ENCODE data around the gene LYPD6B. TPM values are rescaled to one million over a fixed set of nuclear protein-coding genes. Genes with fewer than 3 reads are reported as not detected.

The LYPD6B gene
- total and polyA plus RNA-seq, 2 donors (not counting 3 experiments of a cell fraction or from before 2014, with no cell fraction given): not detected

DNA sequence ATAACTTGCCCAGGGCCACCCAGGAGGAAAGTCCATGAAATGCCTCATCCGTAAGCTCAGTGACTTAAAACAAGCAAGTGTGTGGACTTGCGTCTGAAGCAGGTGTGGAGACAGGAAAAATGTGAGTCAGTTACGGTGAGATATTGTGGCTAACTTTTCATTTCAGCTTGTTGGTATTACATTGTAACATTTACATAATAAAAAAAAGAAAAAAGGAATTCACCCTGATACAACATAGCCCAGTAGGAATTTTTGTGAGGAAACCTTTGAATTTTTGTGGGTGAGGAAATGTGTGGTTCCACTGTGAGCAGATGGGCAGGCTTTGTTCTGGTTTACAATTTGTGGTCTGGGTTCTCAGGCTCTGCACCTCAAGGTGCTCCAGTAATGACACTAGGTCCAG lies 33.7 kb upstream of the LYPD6B start:
- ChIA-PET CTCF (no interaction called here), POLR2A (no interaction called here)
- Histone ChIP-seq H3K36me3 (ENCODE audit: control insufficient read depth in 2 of 2, extremely low read depth in 1 of 2, insufficient read depth in 2 of 2, low read length in 2 of 2) (no peaks in the 10 kb centered on the region), H3K4me3 (replicated peaks in 1 of 3; ENCODE audit: insufficient read depth in 1 of 3, low read depth in 1 of 3, low read length in 3 of 3) (no peak overlapping the region), H3K4me2 (ENCODE audit: insufficient read depth, low read length) (no peak overlapping the region), H3K9me1 (replicated peaks; ENCODE audit: control insufficient read depth, extremely low read depth, insufficient read depth, low read length) (no peaks in the 10 kb centered on the region), H3K4me1 (ENCODE audit: control insufficient read depth, extremely low read depth, insufficient read depth, low read length) (no peaks in the 10 kb centered on the region), H3K79me2 (ENCODE audit: control insufficient read depth, insufficient read depth, low read length) (no peaks in the 10 kb centered on the region), H4K20me1 (replicated peaks; ENCODE audit: control insufficient read depth, extremely low read depth, insufficient read depth, low read length) (no peaks in the 10 kb centered on the region), H3K9ac (replicated peaks; ENCODE audit: extremely low read depth, insufficient read depth, low read length) (no peak overlapping the region), H3K9me3 (replicated peaks; ENCODE audit: control insufficient read depth, insufficient read depth, low read length) (no peaks in the 10 kb centered on the region), H3K27me3 (ENCODE audit: control insufficient read depth in 2 of 2, insufficient read depth in 2 of 2, low read length in 2 of 2) (peaks cover 0 to 3% of the 10 kb centered on the region in 2 experiments), H3K27ac (ENCODE audit: insufficient read depth, low read depth, low read length) (no peak overlapping the region), H2AFZ (ENCODE audit: low read depth, low read length) (no peak overlapping the region)
- dilution Hi-C loops (cut with MboI; ENCODE audit: extremely low pct_ligation_motif_present, low sequenced_read_pairs) (no loop called here), intact Hi-C loops (cut with micrococcal nuclease) (no loop called here)
- DNase-seq (ENCODE audit: low read depth, low spot score) (no peak), FAIRE-seq (no peak)
- no peak for TF ChIP-seq JUN (IDR thresholded peaks at IDR 0.05; ENCODE audit: borderline replicate concordance, insufficient read depth, insufficient read length, low read depth)
- TF ChIP-seq, protein P1, sequence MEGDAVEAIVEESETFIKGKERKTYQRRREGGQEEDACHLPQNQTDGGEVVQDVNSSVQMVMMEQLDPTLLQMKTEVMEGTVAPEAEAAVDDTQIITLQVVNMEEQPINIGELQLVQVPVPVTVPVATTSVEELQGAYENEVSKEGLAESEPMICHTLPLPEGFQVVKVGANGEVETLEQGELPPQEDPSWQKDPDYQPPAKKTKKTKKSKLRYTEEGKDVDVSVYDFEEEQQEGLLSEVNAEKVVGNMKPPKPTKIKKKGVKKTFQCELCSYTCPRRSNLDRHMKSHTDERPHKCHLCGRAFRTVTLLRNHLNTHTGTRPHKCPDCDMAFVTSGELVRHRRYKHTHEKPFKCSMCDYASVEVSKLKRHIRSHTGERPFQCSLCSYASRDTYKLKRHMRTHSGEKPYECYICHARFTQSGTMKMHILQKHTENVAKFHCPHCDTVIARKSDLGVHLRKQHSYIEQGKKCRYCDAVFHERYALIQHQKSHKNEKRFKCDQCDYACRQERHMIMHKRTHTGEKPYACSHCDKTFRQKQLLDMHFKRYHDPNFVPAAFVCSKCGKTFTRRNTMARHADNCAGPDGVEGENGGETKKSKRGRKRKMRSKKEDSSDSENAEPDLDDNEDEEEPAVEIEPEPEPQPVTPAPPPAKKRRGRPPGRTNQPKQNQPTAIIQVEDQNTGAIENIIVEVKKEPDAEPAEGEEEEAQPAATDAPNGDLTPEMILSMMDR (IDR thresholded peaks at IDR 0.05; ENCODE audit: extremely low read depth in 1 of 2, insufficient read depth in 1 of 2, low read depth in 1 of 2, low read length in 2 of 2): no peak
- no peak for TF ChIP-seq GATA2 (IDR thresholded peaks at IDR 0.05; ENCODE audit: insufficient read depth, insufficient read length, low read depth, low read length)
- no peak for TF ChIP-seq FOS (IDR thresholded peaks at IDR 0.05; ENCODE audit: borderline replicate concordance, insufficient read depth, low read length)
- TF ChIP-seq POLR2A (IDR thresholded peaks at IDR 0.05; ENCODE audit: low read depth, low read length): no peak
- TF ChIP-seq, protein P2, sequence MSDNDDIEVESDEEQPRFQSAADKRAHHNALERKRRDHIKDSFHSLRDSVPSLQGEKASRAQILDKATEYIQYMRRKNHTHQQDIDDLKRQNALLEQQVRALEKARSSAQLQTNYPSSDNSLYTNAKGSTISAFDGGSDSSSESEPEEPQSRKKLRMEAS (IDR thresholded peaks at IDR 0.05; ENCODE audit: insufficient read depth, insufficient read length): no peak
- no peak for TF ChIP-seq MYC (IDR thresholded peaks at IDR 0.05; ENCODE audit: low read depth, low read length)
- no peak for TF ChIP-seq EZH2 (IDR thresholded peaks at IDR 0.05; ENCODE audit: borderline replicate concordance, low read depth, low read length, severe bottlenecking)
- no peak for TF ChIP-seq POLR2AphosphoS5 (IDR thresholded peaks at IDR 0.05; ENCODE audit: insufficient read depth, low read depth, low read length)
- no TSS peak for BruUV-seq (replicated peaks)

All from endothelial cell of umbilical vein (primary cell).